Thyroid gland (tissue), 4 donors: Measurements from ENCODE around the gene MRPS11.

Source experiments
- POLR2A ChIP-seq, 2 donors: fragments of 450-650 bp; IDR thresholded peaks; one replicate each; pipeline ENCODE4 v1.6.1; 2017; ENCODE audit warnings: antibody characterized with exemption in 2 of 2, mild to moderate bottlenecking in 2 of 2, moderate library complexity in 1 of 2
- TF ChIP-seq, protein P1 (sequence below), 6 experiments: fragments of 200-600 bp in 3 of 6; fragments of 450-650 bp in 3 of 6; sonication (generic) in 3 of 6; IDR thresholded peaks; one replicate each; pipeline ENCODE4 v1.5.1; 2016 to 2019; ENCODE audit warnings: antibody characterized with exemption in 6 of 6, mild to moderate bottlenecking in 2 of 6, inconsistent platforms in 1 of 6, moderate library complexity in 1 of 6

- TF ChIP-seq, protein P1, sequence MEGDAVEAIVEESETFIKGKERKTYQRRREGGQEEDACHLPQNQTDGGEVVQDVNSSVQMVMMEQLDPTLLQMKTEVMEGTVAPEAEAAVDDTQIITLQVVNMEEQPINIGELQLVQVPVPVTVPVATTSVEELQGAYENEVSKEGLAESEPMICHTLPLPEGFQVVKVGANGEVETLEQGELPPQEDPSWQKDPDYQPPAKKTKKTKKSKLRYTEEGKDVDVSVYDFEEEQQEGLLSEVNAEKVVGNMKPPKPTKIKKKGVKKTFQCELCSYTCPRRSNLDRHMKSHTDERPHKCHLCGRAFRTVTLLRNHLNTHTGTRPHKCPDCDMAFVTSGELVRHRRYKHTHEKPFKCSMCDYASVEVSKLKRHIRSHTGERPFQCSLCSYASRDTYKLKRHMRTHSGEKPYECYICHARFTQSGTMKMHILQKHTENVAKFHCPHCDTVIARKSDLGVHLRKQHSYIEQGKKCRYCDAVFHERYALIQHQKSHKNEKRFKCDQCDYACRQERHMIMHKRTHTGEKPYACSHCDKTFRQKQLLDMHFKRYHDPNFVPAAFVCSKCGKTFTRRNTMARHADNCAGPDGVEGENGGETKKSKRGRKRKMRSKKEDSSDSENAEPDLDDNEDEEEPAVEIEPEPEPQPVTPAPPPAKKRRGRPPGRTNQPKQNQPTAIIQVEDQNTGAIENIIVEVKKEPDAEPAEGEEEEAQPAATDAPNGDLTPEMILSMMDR (IDR thresholded peaks at IDR 0.05) = no peak
- no peak for TF ChIP-seq POLR2A (IDR thresholded peaks at IDR 0.05)
These were observed 19.8 kb upstream of the MRPS11 start for GRCh38 chr15:88447741-88448140.
